CD4-positive, alpha-beta T cell (primary cell): Measurements from ENCODE around the gene ARF3. TPM values are rescaled to one million over a fixed set of nuclear protein-coding genes. Genes with fewer than 3 reads are reported as not detected.

Experiments
- ATAC-seq: fragments of 200-7000 bp; cut with Tn5 transposase; one replicate; pipeline ENCODE4 v1.10.0; 2022; ENCODE audit warnings: mild to moderate bottlenecking; ENCODE audit not compliant: poor library complexity
- CTCF ChIA-PET: fragments of 350-600 bp; sonication (Branson Sonifier 250); formaldehyde crosslinking; loops from one replicate; lab custom pipeline; 2021; ENCODE audit warnings: antibody characterized with exemption, inconsistent platforms; lab: Charles Lee
- POLR2A ChIA-PET: fragments of 350-600 bp; sonication (Branson Sonifier 250); formaldehyde crosslinking; loops from one replicate; lab custom pipeline; 2021; ENCODE audit warnings: antibody characterized with exemption, inconsistent platforms; lab: Charles Lee
- DNase-seq, 14 experiments: peaks; one replicate each; pipeline ENCODE4 v3.0.0-alpha.2; 2013 to 2020; ENCODE audit warnings: mixed read lengths in 2 of 14
- H3K27ac ChIP-seq, 2 donors: one replicate each; pipeline versions ENCODE4 v1.5.1 to v1.7.0; 2013; ENCODE audit warnings: low read length in 2 of 2, low read depth in 1 of 2, mild to moderate bottlenecking in 1 of 2
- H3K27me3 ChIP-seq, 2 experiments: 1 replicate in 1 of 2; 2 replicates in 1 of 2; pipeline versions ENCODE4 v1.6.1 to v1.7.0; 2013; ENCODE audit warnings: low read length in 2 of 2, control low read depth in 1 of 2, mild to moderate bottlenecking in 1 of 2, moderate library complexity in 1 of 2; ENCODE audit not compliant: insufficient read depth in 2 of 2, control insufficient read depth in 1 of 2
- H3K36me3 ChIP-seq: one replicate; pipeline ENCODE4 v1.6.1; 2013; ENCODE audit warnings: low read length, control low read depth; ENCODE audit not compliant: insufficient read depth
- H3K4me1 ChIP-seq: one replicate; pipeline ENCODE4 v1.6.1; 2013; ENCODE audit warnings: low read length, control low read depth; ENCODE audit not compliant: insufficient read depth
- H3K4me3 ChIP-seq: one replicate; pipeline ENCODE4 v1.5.1; 2013; ENCODE audit warnings: mild to moderate bottlenecking, low read length, moderate library complexity
- H3K9me3 ChIP-seq, 2 experiments: 1 replicate in 1 of 2; 2 replicates in 1 of 2; pipeline versions ENCODE4 v1.6.1 to v1.7.0; 2013; ENCODE audit warnings: low read length in 2 of 2, mild to moderate bottlenecking in 2 of 2, control low read depth in 1 of 2, moderate library complexity in 1 of 2; ENCODE audit not compliant: control insufficient read depth in 1 of 2, insufficient read depth in 1 of 2
- H3K27ac Mint-ChIP-seq: one replicate; pipeline ENCODE4 v1.8.0; 2020; ENCODE audit warnings: mixed read lengths
- H3K27me3 Mint-ChIP-seq: one replicate; pipeline ENCODE4 v1.8.0; 2021; ENCODE audit warnings: mixed read lengths
- H3K36me3 Mint-ChIP-seq: one replicate; pipeline ENCODE4 v1.8.0; 2021; ENCODE audit warnings: low read depth, mixed read lengths
- H3K4me1 Mint-ChIP-seq: one replicate; pipeline ENCODE4 v1.8.0; 2021; ENCODE audit warnings: low read depth, mixed read lengths
- H3K4me3 Mint-ChIP-seq: one replicate; pipeline ENCODE4 v1.8.0; 2020; ENCODE audit warnings: mild to moderate bottlenecking, mixed read lengths
- H3K9me3 Mint-ChIP-seq: one replicate; pipeline ENCODE4 v1.8.0; 2020; ENCODE audit warnings: mixed read lengths
- CTCF ChIP-seq: fragments of 200-600 bp; IDR thresholded peaks from one replicate; pipeline ENCODE4 v1.8.0; 2022; ENCODE audit warnings: antibody characterized with exemption, mild to moderate bottlenecking
- intact Hi-C, 2 experiments: fragments of 100-400 bp; cut with DNase I in 1 of 2; cut with micrococcal nuclease in 1 of 2; formaldehyde crosslinking; loops; one replicate each; pipeline versions ENCODE4 v1.15.1 to v1.9.0; 2023 to 2025; cut with DNase I, micrococcal nuclease
- total RNA-seq, 174 experiments: library from RNA in 2 of 174; stranded (reverse) in 2 of 174; gene quantifications; one replicate each; pipeline ENCODE4 v1.2.3 and lab custom pipeline; 2021 to 2026

The ARF3 gene
- total RNA-seq, 2 experiments from 2014 or later: 32.0 to 34.6 TPM

DNA sequence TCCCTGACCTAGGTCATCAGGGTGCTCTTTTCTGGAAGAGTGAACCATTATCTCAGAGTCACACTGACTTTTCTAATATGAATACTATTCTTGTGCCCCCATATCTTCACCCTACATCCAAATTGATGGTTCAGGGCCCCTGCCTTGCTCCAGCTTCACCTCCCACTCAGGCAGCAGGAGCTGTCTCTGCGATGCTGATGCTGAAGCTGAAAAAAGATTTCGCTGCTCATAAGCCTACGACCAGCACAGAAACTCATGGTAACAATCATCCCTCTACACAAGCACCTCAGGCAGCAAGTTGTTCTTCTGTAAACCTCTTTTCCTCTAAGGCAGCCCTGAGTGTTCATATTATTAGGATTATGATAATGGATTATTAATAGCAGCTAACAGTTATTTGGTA is 3.2 kb downstream of the ARF3 start:
- Mint-ChIP-seq H3K9me3 (no peaks in the 10 kb centered on the region), H3K36me3 (peaks cover 37% of the 10 kb centered on the region), H3K4me3 (no peak overlapping the region), H3K27me3 (no peaks in the 10 kb centered on the region), H3K27ac (no peak overlapping the region), H3K4me1 (peaks cover 60% of the 10 kb centered on the region)
- Histone ChIP-seq H3K4me1 (peaks cover 25% of the 10 kb centered on the region), H3K9me3 (no peaks in the 10 kb centered on the region), H3K4me3 (no peak overlapping the region), H3K27ac (no peak overlapping the region), H3K36me3 (peaks cover 15% of the 10 kb centered on the region), H3K27me3 (no peaks in the 10 kb centered on the region)
- DNase-seq (no peak), ATAC-seq (no peak)
- ChIA-PET POLR2A (no interaction called here), CTCF (interaction anchor here (0.6 to 1.0 kb wide), 2 partner anchors 24 to 37 kb away, joined by 3 read pairs; no protein-coding TSS in a partner anchor)
- TF ChIP-seq CTCF: no peak
- intact Hi-C loops: no loop called here

DNA sequence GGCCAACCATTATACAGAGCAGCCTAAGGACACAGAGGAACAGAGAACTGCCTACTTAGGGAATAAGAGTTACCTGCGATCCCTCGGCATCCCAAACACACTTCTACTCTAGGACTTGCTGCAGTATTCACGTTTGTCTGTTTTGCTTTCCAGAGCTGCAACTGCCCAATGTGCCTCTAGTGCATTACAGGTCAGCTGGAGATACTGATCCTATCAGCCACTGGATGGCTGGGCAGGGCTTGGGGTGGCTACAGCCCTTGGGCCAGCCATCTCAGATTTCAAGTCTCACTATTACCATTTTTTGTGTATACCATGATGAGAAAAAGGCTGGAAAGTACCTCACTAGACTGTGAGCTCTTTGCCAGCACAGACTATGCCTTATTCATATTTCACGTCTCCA is 4.6 kb downstream of the ARF3 start:
- H3K9me3 Mint-ChIP-seq: no peaks in the 10 kb centered on the region
- H3K27me3 Mint-ChIP-seq: no peaks in the 10 kb centered on the region
- no peak overlapping the region for H3K4me3 Mint-ChIP-seq
- CTCF ChIA-PET: interaction anchor here (1.2 to 1.5 kb wide), 4 partner anchors 17 to 100 kb away, joined by 4 to 7 read pairs (median 5); no protein-coding TSS in a partner anchor
- no peak for ATAC-seq
- H3K27ac Mint-ChIP-seq: no peak overlapping the region
- peaks cover 63% of the 10 kb centered on the region for H3K4me1 Mint-ChIP-seq
- Histone ChIP-seq H3K4me1 (peaks cover 19% of the 10 kb centered on the region), H3K27ac (no peak overlapping the region), H3K36me3 (peaks cover 15% of the 10 kb centered on the region), H3K27me3 (no peaks in the 10 kb centered on the region), H3K9me3 (no peaks in the 10 kb centered on the region), H3K4me3 (no peak overlapping the region)
- H3K36me3 Mint-ChIP-seq: peaks cover 42% of the 10 kb centered on the region
- no peak for TF ChIP-seq CTCF
- no peak for DNase-seq
- intact Hi-C loops: no loop called here
- POLR2A ChIA-PET: interaction anchor here (1.1 to 1.2 kb wide), 2 partner anchors 100 to 101 kb away, joined by 3 to 6 read pairs; partner anchors contain the start of gene DDX23

GRCh38 chr12:48947727-48948126 is 9.6 kb downstream of the ARF3 start:
- H3K4me1 ChIP-seq: no peaks in the 10 kb centered on the region
- intact Hi-C loops: no loop called here
- no peaks in the 10 kb centered on the region for H3K27me3 ChIP-seq
- Mint-ChIP-seq H3K9me3 (no peaks in the 10 kb centered on the region), H3K4me1 (peaks cover 33% of the 10 kb centered on the region), H3K27me3 (no peaks in the 10 kb centered on the region), H3K27ac (peak overlapping the region; percentile 13), H3K4me3 (no peak overlapping the region), H3K36me3 (peaks cover 37% of the 10 kb centered on the region)
- CTCF ChIA-PET: interaction anchor here (0.6 to 1.1 kb wide), 2 partner anchors 30 kb away, joined by 3 read pairs; partner anchors contain the start of gene WNT1
- no peak overlapping the region for H3K27ac ChIP-seq
- H3K36me3 ChIP-seq: peaks cover 18% of the 10 kb centered on the region
- POLR2A ChIA-PET: interaction anchor here (1.2 to 1.8 kb wide), 2 partner anchors 70 to 82 kb away, joined by 3 to 4 read pairs; partner anchors contain the start of gene RND1
- no peak for DNase-seq
- no peak overlapping the region for H3K4me3 ChIP-seq
- H3K9me3 ChIP-seq: no peaks in the 10 kb centered on the region
- TF ChIP-seq CTCF: no peak
- no peak for ATAC-seq
